ENCODE results near the gene WIPI1.
"Not testable (repeated sequence)": the region's sequence is repeated elsewhere in the genome, so short reads cannot be mapped to it uniquely, and the experiment has no call there.

- TF ChIP-seq EZH2 (IDR thresholded peaks at IDR 0.05; ENCODE audit: low read length, unreplicated experiment); CTCF (conservative IDR thresholded peaks at IDR 0.05; ENCODE audit: low read depth, low read length): not testable (repeated sequence)
Observed at GRCh38 chr17:68414901-68415300, 42.4 kb downstream of the WIPI1 start.

Measured in PC-3 (cell line).